Liver (tissue), 9 donors: Measurements from ENCODE around the gene SUN2. TPM values are rescaled to one million over a fixed set of nuclear protein-coding genes. Genes with fewer than 3 reads are reported as not detected.

Experiments used
- DNase-seq: peaks from one replicate; pipeline ENCODE4 v3.0.0-alpha.2; 2017; ENCODE audit warnings: low spot score
- H3K27ac ChIP-seq, 2 donors: one replicate each; pipeline ENCODE4 v1.7.0; 2013; ENCODE audit warnings: inconsistent platforms in 2 of 2, low read length in 2 of 2, control low read depth in 1 of 2, low read depth in 1 of 2, mild to moderate bottlenecking in 1 of 2
- H3K27me3 ChIP-seq, 4 donors: one replicate each; pipeline versions ENCODE4 v1.6.1 to v1.7.0; 2013; ENCODE audit warnings: low read length in 3 of 4, inconsistent platforms in 1 of 4, mild to moderate bottlenecking in 1 of 4, moderate library complexity in 1 of 4; ENCODE audit not compliant: control insufficient read depth in 4 of 4, insufficient read depth in 4 of 4
- H3K36me3 ChIP-seq, 4 donors: one replicate each; pipeline versions ENCODE4 v1.6.1 to v1.7.0; 2013; ENCODE audit warnings: low read length in 3 of 4, mild to moderate bottlenecking in 3 of 4, low read depth in 1 of 4, moderate library complexity in 1 of 4; ENCODE audit not compliant: control insufficient read depth in 4 of 4, insufficient read depth in 3 of 4
- H3K4me1 ChIP-seq, 4 donors: one replicate each; pipeline versions ENCODE4 v1.6.1 to v1.7.0; 2013; ENCODE audit warnings: low read length in 3 of 4, mild to moderate bottlenecking in 3 of 4, moderate library complexity in 1 of 4; ENCODE audit not compliant: control insufficient read depth in 4 of 4, insufficient read depth in 4 of 4
- H3K4me3 ChIP-seq, 3 donors: one replicate each; pipeline versions ENCODE4 v1.6.1 to v1.7.0; 2013; ENCODE audit warnings: low read length in 3 of 3, control low read depth in 1 of 3, low read depth in 1 of 3, mild to moderate bottlenecking in 1 of 3
- H3K9ac ChIP-seq, 2 donors: one replicate each; pipeline ENCODE4 v1.7.0; 2013; ENCODE audit warnings: low read length in 2 of 2, mild to moderate bottlenecking in 2 of 2, moderate library complexity in 2 of 2, control low read depth in 1 of 2, low read depth in 1 of 2
- H3K9me3 ChIP-seq, 4 donors: one replicate each; pipeline versions ENCODE4 v1.6.1 to v1.7.0; 2013; ENCODE audit warnings: low read length in 3 of 4; ENCODE audit not compliant: control insufficient read depth in 4 of 4
- ATF3 ChIP-seq: IDR thresholded peaks from 2 replicates; pipeline ENCODE4 v1.6.1; 2016; ENCODE audit warnings: antibody characterized with exemption
- EGR1 ChIP-seq, 2 donors: IDR thresholded peaks; 2 replicates each; pipeline ENCODE4 v1.6.1; 2016 to 2018; ENCODE audit warnings: antibody characterized with exemption in 2 of 2, low read depth in 2 of 2
- FOXA1 ChIP-seq: IDR thresholded peaks from 2 replicates; pipeline ENCODE4 v1.6.1; 2016; ENCODE audit warnings: antibody characterized with exemption
- FOXA2 ChIP-seq: IDR thresholded peaks from 2 replicates; pipeline ENCODE4 v1.6.1; 2016; ENCODE audit warnings: antibody characterized with exemption
- GABPA ChIP-seq, 2 donors: IDR thresholded peaks in 1 of 2; conservative IDR thresholded peaks in 1 of 2; 2 replicates each; pipeline ENCODE4 v1.6.1; 2016; ENCODE audit warnings: antibody characterized with exemption in 2 of 2, mild to moderate bottlenecking in 1 of 2, moderate library complexity in 1 of 2
- HNF4A ChIP-seq, 2 donors: conservative IDR thresholded peaks; 2 replicates each; pipeline ENCODE4 v1.6.1; 2016; ENCODE audit warnings: antibody characterized with exemption in 2 of 2, mild to moderate bottlenecking in 2 of 2
- HNF4G ChIP-seq: IDR thresholded peaks from 2 replicates; pipeline ENCODE4 v1.6.1; 2016; ENCODE audit warnings: antibody characterized with exemption
- JUND ChIP-seq, 2 donors: IDR thresholded peaks; 2 replicates each; pipeline ENCODE4 v1.6.1; 2016; ENCODE audit warnings: antibody characterized with exemption in 2 of 2
- NR2F2 ChIP-seq: IDR thresholded peaks from 2 replicates; pipeline ENCODE4 v1.6.1; 2016; ENCODE audit warnings: antibody characterized with exemption
- RAD21 ChIP-seq, 2 donors: IDR thresholded peaks; 2 replicates each; pipeline ENCODE4 v1.6.1; 2016; ENCODE audit warnings: antibody characterized with exemption in 2 of 2, mild to moderate bottlenecking in 2 of 2
- RXRA ChIP-seq, 2 donors: IDR thresholded peaks; 2 replicates each; pipeline ENCODE4 v1.6.1; 2017 to 2018; ENCODE audit warnings: antibody characterized with exemption in 2 of 2, mild to moderate bottlenecking in 1 of 2
- TAF1 ChIP-seq: conservative IDR thresholded peaks from 2 replicates; pipeline ENCODE4 v1.6.1; 2016; ENCODE audit warnings: antibody characterized with exemption, mild to moderate bottlenecking
- YY1 ChIP-seq: IDR thresholded peaks from 2 replicates; pipeline ENCODE4 v1.6.1; 2016; ENCODE audit warnings: antibody characterized with exemption, mild to moderate bottlenecking
- WGBS: extraction: QIAGEN DNeasy Blood & Tissue Kit; methylation state at CpG from one replicate; pipeline ENCODE4 v1.1.7; 2013; 5-methylcytosine and 5-hydroxymethylcytosine counted together
- polyA plus RNA-seq, 2 donors: library from polyadenylated mRNA; stranded (reverse) in 1 of 2; unstranded in 1 of 2; fragments of 200-250 nt in 1 of 2; fragments of >200 nt in 1 of 2; fragmentation: Nextera tagmentation in 1 of 2; extraction: Ambion mirVana in 1 of 2; gene quantifications; one replicate each; pipeline versions ENCODE4 v1.2.1 to v1.2.3, GENCODE V29; 2013 to 2015
- total RNA-seq, 2 donors: library from RNA; depleted of rRNA; stranded (reverse); fragments of >200 nt; gene quantifications; one replicate each; pipeline ENCODE4 v1.2.3, GENCODE V29; 2014
- TF ChIP-seq, protein P1 (sequence below): IDR thresholded peaks from 2 replicates; pipeline ENCODE4 v1.6.1; 2016; ENCODE audit warnings: antibody characterized with exemption, mild to moderate bottlenecking
- TF ChIP-seq, protein P2 (sequence below): IDR thresholded peaks from 2 replicates; pipeline ENCODE4 v1.6.1; 2016; ENCODE audit warnings: antibody characterized with exemption
- TF ChIP-seq, protein P3 (sequence below): fragments of 150-350 bp; IDR thresholded peaks from 2 replicates; pipeline ENCODE4 v1.5.1; 2017; ENCODE audit warnings: improper control_type of control experiment, low read depth, low read length; ENCODE audit not compliant: missing input control
- donor health status: healthy.
- donor health status: healthy.
- donor health status: healthy.
- donor health status: healthy.
- donor health status: healthy.

The SUN2 gene
- total and polyA plus RNA-seq, 4 donors: 13.1 to 170 (median 81.5) TPM

DNA sequence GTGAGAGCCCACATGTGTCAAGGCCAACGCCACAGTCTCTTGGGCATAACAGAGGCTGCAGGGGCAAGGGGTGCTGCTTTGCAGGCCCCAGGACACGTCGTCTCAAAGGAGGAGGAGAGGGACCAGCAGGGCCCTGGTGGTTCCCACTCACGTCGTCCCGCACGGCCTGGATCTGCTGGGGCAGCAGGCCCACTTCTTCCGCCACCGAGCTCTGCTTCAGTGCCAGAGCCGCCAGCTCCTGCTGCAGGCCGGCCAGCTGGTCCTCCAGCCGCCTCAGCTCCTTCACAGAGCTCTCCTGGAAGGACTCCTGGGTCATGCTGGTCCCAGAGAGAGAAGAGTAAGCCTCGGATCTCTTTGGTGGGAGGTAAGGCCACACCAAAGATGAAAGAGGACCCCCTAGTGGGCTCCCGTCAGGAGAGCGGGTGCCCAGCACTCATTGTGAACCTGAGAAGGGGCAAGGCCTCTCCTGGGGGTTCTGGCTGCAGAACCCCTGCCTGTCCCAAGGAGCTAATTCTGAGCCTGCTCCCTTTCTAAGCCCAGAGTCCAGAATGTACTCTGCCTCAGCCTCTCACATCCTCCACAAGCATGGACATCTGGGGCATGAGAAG, 15.6 kb downstream of the SUN2 start:
- TF ChIP-seq YY1 (no peak), JUND (IDR thresholded peaks at IDR 0.05) (no peak), EGR1 (IDR thresholded peaks at IDR 0.05; ENCODE audit: low read depth in 2 of 2) (no peak), ATF3 (no peak), FOXA1 (no peak), RXRA (IDR thresholded peaks at IDR 0.05) (no peak), NR2F2 (no peak), HNF4G (no peak), GABPA (IDR thresholded peaks at IDR 0.05 in 1 of 2, conservative IDR thresholded peaks at IDR 0.05 in 1 of 2) (no peak), TAF1 (no peak), RAD21 (IDR thresholded peaks at IDR 0.05) (no peak), FOXA2 (no peak), HNF4A (conservative IDR thresholded peaks at IDR 0.05) (no peak)
- TF ChIP-seq, protein P1, sequence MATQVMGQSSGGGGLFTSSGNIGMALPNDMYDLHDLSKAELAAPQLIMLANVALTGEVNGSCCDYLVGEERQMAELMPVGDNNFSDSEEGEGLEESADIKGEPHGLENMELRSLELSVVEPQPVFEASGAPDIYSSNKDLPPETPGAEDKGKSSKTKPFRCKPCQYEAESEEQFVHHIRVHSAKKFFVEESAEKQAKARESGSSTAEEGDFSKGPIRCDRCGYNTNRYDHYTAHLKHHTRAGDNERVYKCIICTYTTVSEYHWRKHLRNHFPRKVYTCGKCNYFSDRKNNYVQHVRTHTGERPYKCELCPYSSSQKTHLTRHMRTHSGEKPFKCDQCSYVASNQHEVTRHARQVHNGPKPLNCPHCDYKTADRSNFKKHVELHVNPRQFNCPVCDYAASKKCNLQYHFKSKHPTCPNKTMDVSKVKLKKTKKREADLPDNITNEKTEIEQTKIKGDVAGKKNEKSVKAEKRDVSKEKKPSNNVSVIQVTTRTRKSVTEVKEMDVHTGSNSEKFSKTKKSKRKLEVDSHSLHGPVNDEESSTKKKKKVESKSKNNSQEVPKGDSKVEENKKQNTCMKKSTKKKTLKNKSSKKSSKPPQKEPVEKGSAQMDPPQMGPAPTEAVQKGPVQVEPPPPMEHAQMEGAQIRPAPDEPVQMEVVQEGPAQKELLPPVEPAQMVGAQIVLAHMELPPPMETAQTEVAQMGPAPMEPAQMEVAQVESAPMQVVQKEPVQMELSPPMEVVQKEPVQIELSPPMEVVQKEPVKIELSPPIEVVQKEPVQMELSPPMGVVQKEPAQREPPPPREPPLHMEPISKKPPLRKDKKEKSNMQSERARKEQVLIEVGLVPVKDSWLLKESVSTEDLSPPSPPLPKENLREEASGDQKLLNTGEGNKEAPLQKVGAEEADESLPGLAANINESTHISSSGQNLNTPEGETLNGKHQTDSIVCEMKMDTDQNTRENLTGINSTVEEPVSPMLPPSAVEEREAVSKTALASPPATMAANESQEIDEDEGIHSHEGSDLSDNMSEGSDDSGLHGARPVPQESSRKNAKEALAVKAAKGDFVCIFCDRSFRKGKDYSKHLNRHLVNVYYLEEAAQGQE: no peak
- TF ChIP-seq, protein P2, sequence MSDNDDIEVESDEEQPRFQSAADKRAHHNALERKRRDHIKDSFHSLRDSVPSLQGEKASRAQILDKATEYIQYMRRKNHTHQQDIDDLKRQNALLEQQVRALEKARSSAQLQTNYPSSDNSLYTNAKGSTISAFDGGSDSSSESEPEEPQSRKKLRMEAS: no peak
- TF ChIP-seq, protein P3, sequence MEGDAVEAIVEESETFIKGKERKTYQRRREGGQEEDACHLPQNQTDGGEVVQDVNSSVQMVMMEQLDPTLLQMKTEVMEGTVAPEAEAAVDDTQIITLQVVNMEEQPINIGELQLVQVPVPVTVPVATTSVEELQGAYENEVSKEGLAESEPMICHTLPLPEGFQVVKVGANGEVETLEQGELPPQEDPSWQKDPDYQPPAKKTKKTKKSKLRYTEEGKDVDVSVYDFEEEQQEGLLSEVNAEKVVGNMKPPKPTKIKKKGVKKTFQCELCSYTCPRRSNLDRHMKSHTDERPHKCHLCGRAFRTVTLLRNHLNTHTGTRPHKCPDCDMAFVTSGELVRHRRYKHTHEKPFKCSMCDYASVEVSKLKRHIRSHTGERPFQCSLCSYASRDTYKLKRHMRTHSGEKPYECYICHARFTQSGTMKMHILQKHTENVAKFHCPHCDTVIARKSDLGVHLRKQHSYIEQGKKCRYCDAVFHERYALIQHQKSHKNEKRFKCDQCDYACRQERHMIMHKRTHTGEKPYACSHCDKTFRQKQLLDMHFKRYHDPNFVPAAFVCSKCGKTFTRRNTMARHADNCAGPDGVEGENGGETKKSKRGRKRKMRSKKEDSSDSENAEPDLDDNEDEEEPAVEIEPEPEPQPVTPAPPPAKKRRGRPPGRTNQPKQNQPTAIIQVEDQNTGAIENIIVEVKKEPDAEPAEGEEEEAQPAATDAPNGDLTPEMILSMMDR: no peak
- peaks cover 51 to 97% (median 72%) of the 10 kb centered on the region in 4 donors for H3K36me3 ChIP-seq
- no peak overlapping the region for H3K27ac ChIP-seq
- no peak for DNase-seq
- no peak overlapping the region for H3K9ac ChIP-seq
- H3K27me3 ChIP-seq: no peaks in the 10 kb centered on the region
- WGBS: 91% methylated on average over 15 of the region's 15 CpGs
- H3K9me3 ChIP-seq: no peaks in the 10 kb centered on the region
- H3K4me3 ChIP-seq: no peak overlapping the region
- H3K4me1 ChIP-seq: peaks cover 8 to 25% (median 17%) of the 10 kb centered on the region in 4 donors

DNA sequence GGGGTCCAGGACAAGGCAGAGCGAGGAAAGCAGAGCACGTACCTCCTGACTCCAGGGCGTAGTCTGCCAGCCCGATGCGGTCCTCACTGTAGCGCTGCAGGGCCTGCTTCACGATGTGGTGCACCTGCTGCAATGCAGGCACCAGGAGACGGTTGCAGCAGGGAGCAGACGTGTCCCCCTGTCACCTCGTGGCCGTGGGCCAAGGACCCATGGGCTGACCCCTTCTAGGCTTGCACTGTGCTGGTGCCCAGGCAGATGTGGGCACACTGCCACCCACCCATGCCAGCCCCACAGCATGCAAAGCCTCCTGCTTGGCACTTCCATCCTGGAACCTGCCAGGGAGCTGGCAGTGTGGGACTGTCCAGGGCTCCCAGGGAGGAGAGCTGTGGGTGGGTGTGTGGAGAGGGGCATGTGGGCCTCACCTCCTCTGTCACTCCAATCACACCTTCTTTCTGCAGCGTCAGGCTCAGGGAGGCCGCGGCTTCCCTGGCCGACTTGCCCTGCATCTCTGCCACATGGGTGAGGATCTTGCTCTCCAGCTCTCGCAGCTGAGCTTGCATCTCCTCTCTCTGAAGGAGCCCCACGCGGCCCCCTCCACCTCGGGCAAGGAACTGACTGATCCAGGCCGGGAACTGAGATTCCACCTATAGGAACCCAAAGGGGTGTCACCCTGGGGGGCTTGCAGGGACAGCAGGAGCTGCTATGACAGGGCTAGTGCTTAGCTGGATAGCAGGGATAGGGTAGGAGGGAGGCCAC, 16.3 kb downstream of the SUN2 start:
- no peak overlapping the region for H3K27ac ChIP-seq
- H3K9me3 ChIP-seq: no peaks in the 10 kb centered on the region
- no peak overlapping the region for H3K9ac ChIP-seq
- no peak overlapping the region for H3K4me3 ChIP-seq
- 90% methylated on average over 20 of the region's 20 CpGs for WGBS
- H3K36me3 ChIP-seq: peaks cover 50 to 91% (median 67%) of the 10 kb centered on the region in 4 donors
- no peak for DNase-seq
- H3K27me3 ChIP-seq: no peaks in the 10 kb centered on the region
- H3K4me1 ChIP-seq: peaks cover 9 to 32% (median 21%) of the 10 kb centered on the region in 4 donors
- TF ChIP-seq GABPA (IDR thresholded peaks at IDR 0.05 in 1 of 2, conservative IDR thresholded peaks at IDR 0.05 in 1 of 2) (no peak), NR2F2 (no peak), RAD21 (IDR thresholded peaks at IDR 0.05) (no peak), FOXA1 (no peak)
- TF ChIP-seq, protein P3: no peak
- TF ChIP-seq, protein P1: no peak
